ENCODE measurements around the gene MAPK1. TPM values are rescaled to one million over a fixed set of nuclear protein-coding genes. Genes with fewer than 3 reads are reported as not detected.
"Not testable (repeated sequence)": the region's sequence is repeated elsewhere in the genome, so short reads cannot be mapped to it uniquely, and the experiment has no call there.

MAPK1 gene
- total RNA-seq, 1 experiment from 2014 or later = 136 TPM

DNA sequence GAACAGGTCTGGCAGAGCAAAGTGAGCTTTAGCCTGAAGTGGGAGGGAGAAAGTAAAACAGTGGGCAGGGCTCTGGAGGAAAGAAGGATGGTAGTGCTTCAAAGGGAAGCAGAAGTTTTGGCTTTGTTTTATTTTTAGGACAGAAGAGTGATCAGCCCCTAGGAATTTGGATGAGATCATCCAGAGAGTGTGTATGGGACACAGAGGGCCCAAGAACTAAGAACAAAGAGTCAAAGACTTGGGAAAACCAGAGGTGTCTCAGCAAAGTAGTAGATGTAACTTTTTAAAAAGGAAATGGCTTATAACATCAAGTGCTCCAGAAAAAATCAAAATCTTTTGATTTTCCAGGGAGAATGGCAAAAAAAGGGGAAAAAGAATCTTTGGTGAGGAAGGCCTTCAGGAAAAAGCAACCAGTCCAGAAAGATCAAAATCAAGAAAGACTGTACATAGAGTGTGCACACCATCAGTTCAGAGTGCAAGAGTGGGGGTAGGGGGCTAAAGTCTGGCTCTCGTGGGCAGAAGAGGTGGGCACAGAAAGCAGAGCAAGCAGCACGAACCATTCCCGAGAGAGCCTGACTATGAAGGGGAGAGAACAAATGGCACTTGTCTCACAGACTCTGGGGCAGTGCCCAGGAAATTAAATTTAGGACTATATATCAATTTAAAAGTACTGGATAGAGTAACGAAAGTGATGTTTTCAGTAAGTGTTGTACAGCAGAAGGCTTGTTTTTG lies 30.0 kb downstream of the MAPK1 start:
- Mint-ChIP-seq H3K27ac (ENCODE audit: unreplicated experiment) (peak overlapping the region; percentile 90), H3K4me3 (ENCODE audit: unreplicated experiment) (peak overlapping the region; percentile 28), H3K27me3 (ENCODE audit: insufficient read depth, unreplicated experiment) (no peaks in the 10 kb centered on the region), H3K4me1 (ENCODE audit: low read depth, unreplicated experiment) (peaks cover 31% of the 10 kb centered on the region), H3K36me3 (ENCODE audit: insufficient read depth, unreplicated experiment) (no peaks in the 10 kb centered on the region), H3K9me3 (ENCODE audit: unreplicated experiment) (no peaks in the 10 kb centered on the region)
- no peak for TF ChIP-seq CTCF (IDR thresholded peaks at IDR 0.05; ENCODE audit: insufficient read depth in 1 of 2, low read depth in 1 of 2, low read length in 1 of 2, severe bottlenecking in 1 of 2, unreplicated experiment in 1 of 2)
- CTCF ChIA-PET = no interaction called here
- no peaks in the 10 kb centered on the region for H3K9me3 ChIP-seq
- H3K4me3 ChIP-seq (ENCODE audit: low read depth, low read length) = no peak overlapping the region
- 0 out of 2 replicates have a peak, but pooled peaks cover under 1% of the 10 kb centered on the region for H3K36me3 ChIP-seq (ENCODE audit: control insufficient read depth, insufficient read depth, low read length)
- no peaks in the 10 kb centered on the region for H3K27me3 ChIP-seq (replicated peaks; ENCODE audit: control insufficient read depth, insufficient read depth, low read length)
- no TSS peak for BruUV-seq (replicated peaks)
- H3K4me1 ChIP-seq = peaks cover 19% of the 10 kb centered on the region
- DNase-seq = peak in 1 of 2 experiments; percentile 33
- intact Hi-C loops (cut with micrococcal nuclease; ENCODE audit: unreplicated experiment) = no loop called here
- POLR2A ChIA-PET = no interaction called here

- Mint-ChIP-seq H3K27ac (ENCODE audit: unreplicated experiment) (peak overlapping the region; percentile 37), H3K4me1 (ENCODE audit: low read depth, unreplicated experiment) (peaks cover 31% of the 10 kb centered on the region)
- intact Hi-C loops (cut with micrococcal nuclease; ENCODE audit: unreplicated experiment); H3K9me3 Mint-ChIP-seq (ENCODE audit: unreplicated experiment); H3K27me3 Mint-ChIP-seq (ENCODE audit: insufficient read depth, unreplicated experiment); H3K27me3 ChIP-seq (replicated peaks; ENCODE audit: control insufficient read depth, insufficient read depth, low read length); H3K36me3 ChIP-seq (ENCODE audit: control insufficient read depth, insufficient read depth, low read length); H3K9me3 ChIP-seq; POLR2A ChIA-PET; BruUV-seq (replicated peaks); H3K4me3 Mint-ChIP-seq (ENCODE audit: unreplicated experiment); H3K36me3 Mint-ChIP-seq (ENCODE audit: insufficient read depth, unreplicated experiment); CTCF ChIA-PET; H3K4me3 ChIP-seq (ENCODE audit: low read depth, low read length); DNase-seq: not testable (repeated sequence)
- H3K4me1 ChIP-seq = peaks cover 19% of the 10 kb centered on the region
These were observed 31.0 kb downstream of the MAPK1 start for GRCh38 chr22:21836486-21836885.

DNA sequence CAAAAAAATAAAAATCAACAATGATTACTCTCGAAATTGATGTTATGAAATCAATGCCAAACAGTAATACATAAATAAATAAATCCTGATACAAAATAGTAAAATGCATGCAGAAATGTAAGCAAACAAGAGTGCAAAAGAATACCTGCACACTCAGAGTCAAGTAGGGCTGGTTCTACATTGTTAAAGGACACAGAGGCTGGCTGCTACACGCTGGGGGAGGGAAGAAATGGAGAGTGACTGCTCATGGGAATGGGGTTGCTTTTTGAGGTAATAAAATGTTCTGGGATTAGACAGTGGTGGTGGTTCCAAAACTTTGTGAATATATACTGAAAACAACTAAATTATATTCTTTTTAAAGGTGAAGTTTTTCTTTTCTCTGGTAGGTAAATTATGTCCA lies 32.1 kb downstream of the MAPK1 start:
- Histone ChIP-seq H3K27me3 (replicated peaks; ENCODE audit: control insufficient read depth, insufficient read depth, low read length) (no peaks in the 10 kb centered on the region), H3K36me3 (ENCODE audit: control insufficient read depth, insufficient read depth, low read length) (0 out of 2 replicates have a peak, but pooled peaks cover 1% of the 10 kb centered on the region), H3K4me1 (peaks cover 19% of the 10 kb centered on the region), H3K9me3 (no peaks in the 10 kb centered on the region), H3K4me3 (ENCODE audit: low read depth, low read length) (no peak overlapping the region)
- DNase-seq = no peak
- H3K9me3 Mint-ChIP-seq (ENCODE audit: unreplicated experiment) = no peaks in the 10 kb centered on the region
- BruUV-seq (replicated peaks) = TSS peak; percentile 19
- ChIA-PET POLR2A (no interaction called here), CTCF (interaction anchor here (0.7 kb wide), 1 partner anchor 125 kb away, joined by 4 read pairs; no protein-coding TSS in a partner anchor)
- H3K27me3 Mint-ChIP-seq (ENCODE audit: insufficient read depth, unreplicated experiment) = no peaks in the 10 kb centered on the region
- no peak overlapping the region for H3K4me3 Mint-ChIP-seq (ENCODE audit: unreplicated experiment)
- no peaks in the 10 kb centered on the region for H3K36me3 Mint-ChIP-seq (ENCODE audit: insufficient read depth, unreplicated experiment)
- H3K4me1 Mint-ChIP-seq (ENCODE audit: low read depth, unreplicated experiment) = peaks cover 31% of the 10 kb centered on the region
- peak overlapping the region; percentile 48 for H3K27ac Mint-ChIP-seq (ENCODE audit: unreplicated experiment)
- intact Hi-C loops (cut with micrococcal nuclease; ENCODE audit: unreplicated experiment) = no loop called here
- TF ChIP-seq CTCF (IDR thresholded peaks at IDR 0.05; ENCODE audit: insufficient read depth in 1 of 2, low read depth in 1 of 2, low read length in 1 of 2, severe bottlenecking in 1 of 2, unreplicated experiment in 1 of 2) = no peak
